Neural cell (in vitro differentiated cells): ENCODE data around the gene TSPAN9.

Source experiments
- CTCF ChIP-seq: fragments of 450-650 bp; IDR thresholded peaks from 2 replicates; pipeline ENCODE4 v1.5.1; 2014; ENCODE audit warnings: antibody characterized with exemption, mild to moderate bottlenecking, moderate library complexity; ENCODE audit not compliant: poor library complexity, severe bottlenecking
- EP300 ChIP-seq: fragments of 450-650 bp; conservative IDR thresholded peaks from 2 replicates; pipeline ENCODE4 v1.6.1; 2014; ENCODE audit warnings: antibody characterized with exemption, mild to moderate bottlenecking, moderate library complexity; ENCODE audit not compliant: poor library complexity, severe bottlenecking
- EZH2 ChIP-seq: fragments of 200-600, 300-800 bp; shearing (Covaris generic), sonication (generic); IDR thresholded peaks from 2 replicates; pipeline ENCODE4 v1.6.1; 2014; ENCODE audit warnings: antibody characterized with exemption, low read length, borderline replicate concordance, mild to moderate bottlenecking; ENCODE audit not compliant: insufficient read depth, poor library complexity, severe bottlenecking
- MXI1 ChIP-seq: fragments of 450-650 bp; conservative IDR thresholded peaks from 2 replicates; pipeline ENCODE4 v1.6.1; 2014; ENCODE audit warnings: antibody characterized with exemption, mild to moderate bottlenecking; ENCODE audit not compliant: poor library complexity, severe bottlenecking
- POLR2AphosphoS5 ChIP-seq: IDR thresholded peaks from 2 replicates; pipeline ENCODE4 v1.6.1; 2012
- REST ChIP-seq: IDR thresholded peaks from 2 replicates; pipeline ENCODE4 v1.6.1; 2012; ENCODE audit warnings: borderline replicate concordance
- TAF1 ChIP-seq: IDR thresholded peaks from 2 replicates; pipeline ENCODE4 v1.6.1; 2012; ENCODE audit warnings: low read depth

GRCh38 chr12:3083241-3083920 lies 6.2 kb downstream of the TSPAN9 start:
- no peak for TF ChIP-seq REST
- no peak for TF ChIP-seq CTCF
- TF ChIP-seq TAF1, result no peak
- no peak for TF ChIP-seq EZH2
- no peak for TF ChIP-seq POLR2AphosphoS5
- no peak for TF ChIP-seq MXI1
- no peak for TF ChIP-seq EP300
